OCI-M2 (cell line): ENCODE measurements around the gene PLSCR5.
A peak's percentile ranks its signal among the peaks of the same experiment; 100 is the strongest.

ENCODE experiments used
- DNase-seq: peaks from one replicate; lab custom pipeline; 2025; ENCODE audit not compliant: unreplicated experiment; lab: John Stamatoyannopoulos, UW

The PLSCR5 gene

DNA sequence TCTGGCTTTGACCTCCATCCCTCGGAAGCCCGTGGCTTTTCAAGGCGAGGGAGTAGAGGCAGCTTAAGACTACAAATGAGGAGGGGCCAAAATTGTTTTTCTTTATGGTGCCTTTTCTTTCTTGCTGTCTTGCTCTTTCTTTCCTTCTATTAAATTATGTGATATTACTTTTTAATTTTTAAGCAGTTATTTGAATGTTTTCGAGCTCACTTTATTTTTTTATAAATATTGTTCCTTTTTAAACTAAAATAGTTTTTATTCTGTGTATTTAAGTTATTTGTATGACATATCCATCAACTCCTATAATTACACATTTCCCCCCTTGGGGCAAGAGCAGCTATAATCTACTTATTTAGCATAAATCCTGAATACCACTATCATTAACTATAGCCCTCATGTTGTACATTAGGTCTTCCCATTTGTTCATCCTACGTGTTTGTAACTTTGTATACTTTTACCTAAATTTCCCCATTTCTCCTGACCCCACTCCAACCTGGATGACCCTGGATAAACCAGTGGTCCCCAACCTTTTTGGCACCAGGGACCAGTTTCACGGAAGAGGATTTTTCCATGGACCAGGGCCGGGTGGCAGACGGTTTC lies 60.1 kb downstream of the PLSCR5 start:
- no peak for DNase-seq

- peak; percentile 66 for DNase-seq
Measured at GRCh38 chr3:146544002-146544928, 60.9 kb downstream of the PLSCR5 start, which contains the start of gene PLSCR1. PLSCR1 (minus strand) TSS chr3:146544607; CDS start chr3:146536552, 8,055 bp downstream.

- no peak for DNase-seq
Measured at GRCh38 chr3:146543461-146544001, 61.6 kb downstream of the PLSCR5 start.

GRCh38 chr3:146542978-146543377 lies 62.2 kb downstream of the PLSCR5 start:
- no peak for DNase-seq

DNA sequence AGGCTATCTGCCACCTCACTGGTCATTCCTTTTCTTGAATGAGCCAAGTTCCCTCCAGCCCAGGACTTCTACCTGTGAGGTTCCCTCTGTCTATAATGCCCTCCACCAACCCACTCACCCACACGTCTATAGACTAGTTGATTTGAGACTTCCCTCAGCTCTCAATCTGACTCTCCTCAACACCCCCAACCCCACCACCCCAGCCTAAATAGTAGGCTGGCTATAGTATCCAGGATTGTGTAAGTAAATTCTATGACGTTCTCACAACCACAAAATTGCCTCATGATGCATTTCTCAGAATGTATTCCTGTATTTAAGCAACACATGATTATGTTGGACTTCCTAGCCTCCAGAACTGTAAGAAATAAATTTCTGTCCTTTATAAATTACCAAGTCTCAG lies 63.0 kb downstream of the PLSCR5 start:
- DNase-seq = no peak

- no peak for DNase-seq
Measured at GRCh38 chr3:146540978-146541377, 64.2 kb downstream of the PLSCR5 start.

DNA sequence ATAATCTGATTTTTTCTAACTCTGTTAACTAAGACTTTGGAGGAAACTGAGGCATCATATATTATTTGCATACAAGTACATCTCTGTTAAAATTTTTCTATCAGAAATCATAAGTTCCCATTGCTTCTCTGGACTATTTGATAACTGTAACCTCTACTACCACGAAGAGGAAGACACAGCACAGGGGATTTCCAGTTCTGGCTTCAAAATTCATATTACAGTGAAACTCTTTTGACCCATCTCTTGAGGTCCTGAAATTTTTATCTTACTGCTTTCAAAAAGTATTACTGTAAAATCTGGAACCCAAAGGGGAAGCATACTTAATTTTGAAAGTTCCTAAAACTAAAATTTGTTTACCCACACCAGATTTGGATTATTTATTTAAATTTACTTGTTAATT lies 64.9 kb downstream of the PLSCR5 start:
- DNase-seq = no peak

- DNase-seq = no peak
Measured at GRCh38 chr3:146539315-146539714, 65.8 kb downstream of the PLSCR5 start.

GRCh38 chr3:146537603-146538002 lies 67.5 kb downstream of the PLSCR5 start:
- no peak for DNase-seq

- DNase-seq = no peak
Measured at GRCh38 chr3:146536681-146537080, 68.5 kb downstream of the PLSCR5 start.
